Measurements from ENCODE around the gene GAL3ST1.

DNA sequence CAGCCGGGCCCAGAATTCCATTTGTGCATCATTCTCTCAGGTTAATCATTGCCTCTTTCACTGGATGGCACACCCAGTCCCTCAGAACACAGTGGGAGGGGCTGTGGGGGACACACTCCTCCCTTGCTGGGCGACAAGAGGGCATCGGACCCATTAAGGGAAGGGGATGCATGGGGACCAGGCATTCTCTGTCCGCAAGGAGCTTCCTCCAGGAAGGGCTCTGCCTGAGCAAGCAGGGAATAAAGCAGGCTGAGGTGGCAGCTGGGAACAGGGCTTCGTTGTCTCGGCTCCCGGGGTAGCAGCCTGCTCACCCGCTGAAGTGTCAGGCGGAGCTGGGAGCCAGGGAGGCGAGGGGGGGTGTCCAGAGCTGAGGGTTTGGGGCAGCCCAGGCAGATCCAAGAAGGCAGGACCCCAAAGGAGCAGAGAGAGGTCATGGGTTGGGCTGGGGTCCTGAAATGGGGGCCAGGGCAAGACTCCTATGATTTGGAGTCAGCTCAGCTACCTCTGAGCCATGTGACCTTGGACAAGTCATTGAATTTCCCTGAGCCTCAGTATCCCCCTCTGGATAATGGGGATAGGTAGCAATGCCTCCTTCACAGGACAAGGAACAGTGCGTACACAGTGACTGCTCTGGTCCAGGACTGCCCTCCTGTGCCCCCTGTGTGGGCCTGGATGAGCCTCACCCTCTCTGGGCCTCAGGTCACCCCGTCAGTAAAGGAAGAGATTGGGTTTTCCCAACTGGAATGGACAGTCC, 1.4 kb downstream of the GAL3ST1 start:
- TF ChIP-seq, protein P1, sequence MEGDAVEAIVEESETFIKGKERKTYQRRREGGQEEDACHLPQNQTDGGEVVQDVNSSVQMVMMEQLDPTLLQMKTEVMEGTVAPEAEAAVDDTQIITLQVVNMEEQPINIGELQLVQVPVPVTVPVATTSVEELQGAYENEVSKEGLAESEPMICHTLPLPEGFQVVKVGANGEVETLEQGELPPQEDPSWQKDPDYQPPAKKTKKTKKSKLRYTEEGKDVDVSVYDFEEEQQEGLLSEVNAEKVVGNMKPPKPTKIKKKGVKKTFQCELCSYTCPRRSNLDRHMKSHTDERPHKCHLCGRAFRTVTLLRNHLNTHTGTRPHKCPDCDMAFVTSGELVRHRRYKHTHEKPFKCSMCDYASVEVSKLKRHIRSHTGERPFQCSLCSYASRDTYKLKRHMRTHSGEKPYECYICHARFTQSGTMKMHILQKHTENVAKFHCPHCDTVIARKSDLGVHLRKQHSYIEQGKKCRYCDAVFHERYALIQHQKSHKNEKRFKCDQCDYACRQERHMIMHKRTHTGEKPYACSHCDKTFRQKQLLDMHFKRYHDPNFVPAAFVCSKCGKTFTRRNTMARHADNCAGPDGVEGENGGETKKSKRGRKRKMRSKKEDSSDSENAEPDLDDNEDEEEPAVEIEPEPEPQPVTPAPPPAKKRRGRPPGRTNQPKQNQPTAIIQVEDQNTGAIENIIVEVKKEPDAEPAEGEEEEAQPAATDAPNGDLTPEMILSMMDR (conservative IDR thresholded peaks at IDR 0.05; ENCODE audit: low read length): no peak
- no peak for TF ChIP-seq EZH2phosphoT487 (IDR thresholded peaks at IDR 0.05; ENCODE audit: borderline replicate concordance)

Measured in Loucy (cell line).